ENCODE data around the gene CCDC82.

Gene CCDC82

DNA sequence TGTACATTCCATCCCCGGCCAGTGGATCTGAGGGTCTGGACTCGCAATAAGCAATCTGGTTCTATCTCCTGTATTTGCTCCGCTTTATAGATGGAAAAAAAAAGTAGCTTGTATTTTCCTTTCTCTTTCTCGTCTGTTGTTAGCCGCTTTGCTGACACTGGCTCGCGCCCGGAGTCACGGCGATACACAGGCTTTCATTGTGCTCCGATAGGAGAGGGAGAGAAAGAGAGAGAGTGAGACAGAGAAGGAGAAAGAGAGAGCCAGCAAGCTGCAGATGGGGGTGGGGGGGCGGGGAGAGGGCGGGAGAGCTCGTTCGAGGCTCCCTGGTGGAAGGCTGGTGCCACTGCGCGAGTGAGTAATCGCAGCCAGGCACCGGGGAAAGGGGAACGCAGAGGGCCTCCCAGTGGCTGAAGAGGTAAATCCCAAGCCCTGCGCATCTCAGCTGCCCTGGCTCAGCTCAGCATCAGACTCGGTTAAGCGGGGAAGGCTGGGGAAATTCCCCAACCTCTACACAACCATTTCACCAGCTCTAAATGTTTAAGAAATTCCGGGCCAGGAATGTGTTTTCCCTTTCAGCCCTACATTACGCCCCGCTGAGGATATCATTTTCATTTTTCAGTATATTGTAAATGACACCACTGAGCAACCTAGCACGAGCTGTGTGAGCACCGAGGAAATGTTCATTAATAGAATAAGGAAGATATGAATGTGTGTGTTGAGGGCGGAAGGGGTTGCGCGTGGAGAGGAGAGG is 46.6 kb downstream of the CCDC82 start, which contains the start of gene MAML2:
Gene MAML2 (minus strand): TSS at position 235 of the 751 bp plus-strand sequence. CDS start 1,300 bp downstream, outside the sequence.
- TF ChIP-seq TAF1 (IDR thresholded peaks at IDR 0.05; ENCODE audit: low read depth), result 0 out of 2 replicates have a peak, but pooled peaks have one; percentile 26
- TF ChIP-seq RAD21 (IDR thresholded peaks at IDR 0.05; ENCODE audit: low read depth), result peak; percentile 92
- no peak for TF ChIP-seq FOXM1 (IDR thresholded peaks at IDR 0.05; ENCODE audit: borderline replicate concordance, low read depth)
- TF ChIP-seq, protein P1, sequence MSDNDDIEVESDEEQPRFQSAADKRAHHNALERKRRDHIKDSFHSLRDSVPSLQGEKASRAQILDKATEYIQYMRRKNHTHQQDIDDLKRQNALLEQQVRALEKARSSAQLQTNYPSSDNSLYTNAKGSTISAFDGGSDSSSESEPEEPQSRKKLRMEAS (IDR thresholded peaks at IDR 0.05), result peak; percentile 13; the same call in 1 of the 2 replicates

DNA sequence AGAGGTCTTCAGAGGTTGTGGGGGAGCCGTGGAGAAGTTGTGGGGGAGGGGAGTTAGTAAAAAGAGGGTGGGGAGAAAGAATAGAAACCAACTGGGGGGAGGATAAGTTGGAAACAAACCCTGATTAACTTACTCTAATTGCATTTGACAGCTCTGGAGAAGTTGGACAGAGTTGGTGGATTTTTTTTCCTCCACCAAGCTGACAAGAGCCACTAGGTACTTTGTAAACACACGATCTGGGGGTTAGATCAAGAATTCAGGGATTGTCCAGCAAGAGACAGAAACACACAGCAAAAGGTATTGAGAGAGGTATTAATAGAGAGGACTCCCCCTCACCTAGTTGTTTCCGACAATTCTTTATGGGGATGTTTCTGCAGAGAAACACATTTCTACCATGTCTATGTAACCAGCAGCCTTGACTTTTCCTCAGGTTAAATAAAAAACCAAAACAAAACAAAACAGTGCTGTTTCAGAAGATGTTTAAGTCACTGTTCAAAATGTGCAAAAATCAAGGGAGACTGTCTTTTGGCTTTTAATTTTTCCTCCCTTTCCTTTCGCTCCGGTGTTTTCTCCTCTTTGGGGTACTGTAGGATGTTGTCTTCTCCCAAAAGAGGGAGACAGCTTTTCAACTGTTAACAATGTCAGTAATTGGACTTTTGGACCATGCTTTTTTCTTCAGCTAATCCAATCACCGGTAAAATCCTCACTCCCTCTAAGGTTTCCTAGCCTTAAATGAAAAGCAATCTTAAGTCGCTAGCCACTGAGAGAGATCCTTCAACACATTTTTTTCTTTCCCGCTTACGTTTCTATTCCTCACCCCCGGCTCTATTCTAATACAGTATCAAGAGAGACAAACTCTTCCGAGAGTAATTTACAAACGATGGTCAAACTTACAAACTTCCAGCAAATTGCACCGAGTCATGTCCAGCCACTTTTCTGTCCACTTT is 47.4 kb downstream of the CCDC82 start:
- TF ChIP-seq, protein P2, sequence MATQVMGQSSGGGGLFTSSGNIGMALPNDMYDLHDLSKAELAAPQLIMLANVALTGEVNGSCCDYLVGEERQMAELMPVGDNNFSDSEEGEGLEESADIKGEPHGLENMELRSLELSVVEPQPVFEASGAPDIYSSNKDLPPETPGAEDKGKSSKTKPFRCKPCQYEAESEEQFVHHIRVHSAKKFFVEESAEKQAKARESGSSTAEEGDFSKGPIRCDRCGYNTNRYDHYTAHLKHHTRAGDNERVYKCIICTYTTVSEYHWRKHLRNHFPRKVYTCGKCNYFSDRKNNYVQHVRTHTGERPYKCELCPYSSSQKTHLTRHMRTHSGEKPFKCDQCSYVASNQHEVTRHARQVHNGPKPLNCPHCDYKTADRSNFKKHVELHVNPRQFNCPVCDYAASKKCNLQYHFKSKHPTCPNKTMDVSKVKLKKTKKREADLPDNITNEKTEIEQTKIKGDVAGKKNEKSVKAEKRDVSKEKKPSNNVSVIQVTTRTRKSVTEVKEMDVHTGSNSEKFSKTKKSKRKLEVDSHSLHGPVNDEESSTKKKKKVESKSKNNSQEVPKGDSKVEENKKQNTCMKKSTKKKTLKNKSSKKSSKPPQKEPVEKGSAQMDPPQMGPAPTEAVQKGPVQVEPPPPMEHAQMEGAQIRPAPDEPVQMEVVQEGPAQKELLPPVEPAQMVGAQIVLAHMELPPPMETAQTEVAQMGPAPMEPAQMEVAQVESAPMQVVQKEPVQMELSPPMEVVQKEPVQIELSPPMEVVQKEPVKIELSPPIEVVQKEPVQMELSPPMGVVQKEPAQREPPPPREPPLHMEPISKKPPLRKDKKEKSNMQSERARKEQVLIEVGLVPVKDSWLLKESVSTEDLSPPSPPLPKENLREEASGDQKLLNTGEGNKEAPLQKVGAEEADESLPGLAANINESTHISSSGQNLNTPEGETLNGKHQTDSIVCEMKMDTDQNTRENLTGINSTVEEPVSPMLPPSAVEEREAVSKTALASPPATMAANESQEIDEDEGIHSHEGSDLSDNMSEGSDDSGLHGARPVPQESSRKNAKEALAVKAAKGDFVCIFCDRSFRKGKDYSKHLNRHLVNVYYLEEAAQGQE (IDR thresholded peaks at IDR 0.05; ENCODE audit: low read depth), result no peak
- no peak; the same call in 1 of the 2 replicates for TF ChIP-seq NFIC (IDR thresholded peaks at IDR 0.05)
- no peak for TF ChIP-seq FOXM1 (IDR thresholded peaks at IDR 0.05; ENCODE audit: borderline replicate concordance, low read depth)
- TF ChIP-seq EGR1 (IDR thresholded peaks at IDR 0.05), result no peak
- TF ChIP-seq, protein P3, sequence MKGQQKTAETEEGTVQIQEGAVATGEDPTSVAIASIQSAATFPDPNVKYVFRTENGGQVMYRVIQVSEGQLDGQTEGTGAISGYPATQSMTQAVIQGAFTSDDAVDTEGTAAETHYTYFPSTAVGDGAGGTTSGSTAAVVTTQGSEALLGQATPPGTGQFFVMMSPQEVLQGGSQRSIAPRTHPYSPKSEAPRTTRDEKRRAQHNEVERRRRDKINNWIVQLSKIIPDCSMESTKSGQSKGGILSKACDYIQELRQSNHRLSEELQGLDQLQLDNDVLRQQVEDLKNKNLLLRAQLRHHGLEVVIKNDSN (IDR thresholded peaks at IDR 0.05), result no peak
- no peak for TF ChIP-seq TAF1 (IDR thresholded peaks at IDR 0.05; ENCODE audit: low read depth)
- no peak for TF ChIP-seq YY1 (IDR thresholded peaks at IDR 0.05; ENCODE audit: low read depth)
- no peak for TF ChIP-seq RAD21 (IDR thresholded peaks at IDR 0.05; ENCODE audit: low read depth)
- no peak for TF ChIP-seq CEBPB (IDR thresholded peaks at IDR 0.05)
- TF ChIP-seq ZBTB7A (IDR thresholded peaks at IDR 0.05; ENCODE audit: low read depth), result no peak
- no peak for TF ChIP-seq CREB1 (IDR thresholded peaks at IDR 0.05; ENCODE audit: low read depth)
- TF ChIP-seq, protein P1 (IDR thresholded peaks at IDR 0.05), result no peak; the same call in 1 of the 2 replicates
- no peak for TF ChIP-seq TEAD4 (IDR thresholded peaks at IDR 0.05)
- TF ChIP-seq EP300 (IDR thresholded peaks at IDR 0.05; ENCODE audit: borderline replicate concordance), result no peak
- TF ChIP-seq TCF12 (IDR thresholded peaks at IDR 0.05; ENCODE audit: low read depth), result no peak

DNA sequence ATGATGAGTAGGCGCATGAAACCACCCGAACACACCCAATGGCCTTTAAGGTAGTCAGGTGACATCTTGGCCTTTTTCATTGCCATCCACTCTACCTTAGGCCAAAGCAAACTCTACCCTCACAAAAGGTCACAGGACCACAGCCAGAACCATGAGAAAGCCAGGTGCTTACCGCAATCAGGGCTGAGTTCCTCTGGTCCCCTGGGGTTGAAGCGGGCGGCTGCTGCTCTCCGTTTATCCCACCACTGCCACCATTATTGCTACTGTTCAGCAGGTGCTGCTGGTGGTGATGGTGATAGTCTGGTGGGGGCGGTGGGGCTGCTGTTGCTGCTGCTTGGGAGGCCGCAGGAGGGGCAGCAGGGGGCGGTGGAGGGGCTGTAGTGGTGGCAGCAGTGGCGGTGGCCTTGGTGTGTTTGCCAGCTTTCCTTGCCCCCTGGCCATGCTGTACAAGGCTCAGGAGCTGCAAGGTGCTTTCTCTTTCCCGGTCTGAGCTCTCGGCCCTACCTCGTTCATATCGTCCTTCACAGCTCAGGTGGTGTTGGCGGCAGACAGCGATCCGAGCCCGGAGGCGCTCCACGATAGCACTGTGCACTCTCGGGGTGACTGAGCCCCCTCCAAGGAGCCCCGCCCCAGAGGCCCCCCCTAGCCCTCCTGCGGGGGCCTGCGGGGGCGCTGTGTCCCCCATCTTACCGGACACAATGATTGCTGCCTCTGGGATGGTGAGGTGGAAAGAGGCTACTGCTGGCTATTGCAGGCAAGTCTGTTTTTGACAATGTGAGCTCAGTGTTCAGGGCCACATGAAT is 48.3 kb downstream of the CCDC82 start:
- TF ChIP-seq TEAD4 (IDR thresholded peaks at IDR 0.05), result no peak
- TF ChIP-seq EP300 (IDR thresholded peaks at IDR 0.05; ENCODE audit: borderline replicate concordance), result no peak
- TF ChIP-seq TAF1 (IDR thresholded peaks at IDR 0.05; ENCODE audit: low read depth), result no peak
- TF ChIP-seq, protein P1 (IDR thresholded peaks at IDR 0.05), result no peak
- TF ChIP-seq CEBPB (IDR thresholded peaks at IDR 0.05), result no peak
- no peak for TF ChIP-seq EGR1 (IDR thresholded peaks at IDR 0.05)
- TF ChIP-seq, protein P3 (IDR thresholded peaks at IDR 0.05), result no peak
- no peak for TF ChIP-seq ZBTB7A (IDR thresholded peaks at IDR 0.05; ENCODE audit: low read depth)
- no peak for TF ChIP-seq YY1 (IDR thresholded peaks at IDR 0.05; ENCODE audit: low read depth)

DNA sequence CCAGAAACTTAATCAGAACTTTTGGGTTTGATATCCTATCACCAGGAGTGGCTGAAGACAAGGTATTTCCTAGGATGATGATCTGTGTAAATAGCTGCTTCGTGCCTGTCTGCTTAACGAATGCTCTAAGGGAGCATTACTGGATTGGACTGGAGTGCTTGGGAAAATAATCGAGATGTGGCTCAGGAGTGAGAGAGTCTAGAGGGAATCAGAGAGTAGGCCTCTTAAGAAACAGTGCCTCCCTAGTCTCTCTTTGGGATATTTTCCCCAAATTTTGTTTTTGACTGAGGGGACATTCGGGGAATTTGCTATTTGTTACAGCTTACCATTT is 49.2 kb downstream of the CCDC82 start:
- TF ChIP-seq RAD21 (IDR thresholded peaks at IDR 0.05; ENCODE audit: low read depth) (no peak), NFIC (IDR thresholded peaks at IDR 0.05) (no peak), FOXM1 (IDR thresholded peaks at IDR 0.05; ENCODE audit: borderline replicate concordance, low read depth) (no peak), YY1 (IDR thresholded peaks at IDR 0.05; ENCODE audit: low read depth) (no peak), TAF1 (IDR thresholded peaks at IDR 0.05; ENCODE audit: low read depth) (no peak), TEAD4 (IDR thresholded peaks at IDR 0.05) (no peak), TCF12 (IDR thresholded peaks at IDR 0.05; ENCODE audit: low read depth) (no peak), CEBPB (IDR thresholded peaks at IDR 0.05) (no peak), ZBTB7A (IDR thresholded peaks at IDR 0.05; ENCODE audit: low read depth) (no peak), EGR1 (IDR thresholded peaks at IDR 0.05) (no peak), CREB1 (IDR thresholded peaks at IDR 0.05; ENCODE audit: low read depth) (no peak), EP300 (IDR thresholded peaks at IDR 0.05; ENCODE audit: borderline replicate concordance) (no peak)
- TF ChIP-seq, protein P3 (IDR thresholded peaks at IDR 0.05), result no peak
- TF ChIP-seq, protein P1 (IDR thresholded peaks at IDR 0.05), result no peak
- TF ChIP-seq, protein P2 (IDR thresholded peaks at IDR 0.05; ENCODE audit: low read depth), result no peak

All from Ishikawa (cell line).